Activated naive CD8-positive, alpha-beta T cell (primary cell): ENCODE data around the gene ADIPOR2.

Experiments
- H3K27ac Mint-ChIP-seq: one replicate; pipeline ENCODE4 v1.8.0; 2021; ENCODE audit warnings: mixed read lengths
- H3K27me3 Mint-ChIP-seq: one replicate; pipeline ENCODE4 v1.8.0; 2021; ENCODE audit warnings: mixed read lengths
- H3K36me3 Mint-ChIP-seq: one replicate; pipeline ENCODE4 v1.8.0; 2021; ENCODE audit warnings: mixed read lengths
- H3K4me1 Mint-ChIP-seq: one replicate; pipeline ENCODE4 v1.8.0; 2021; ENCODE audit warnings: low read depth, mixed read lengths
- H3K4me3 Mint-ChIP-seq: one replicate; pipeline ENCODE4 v1.8.0; 2021; ENCODE audit warnings: mild to moderate bottlenecking, mixed read lengths
- H3K9me3 Mint-ChIP-seq: one replicate; pipeline ENCODE4 v1.8.0; 2021; ENCODE audit warnings: low read depth, mixed read lengths

Gene ADIPOR2

GRCh38 chr12:1782215-1782614, 91.3 kb downstream of the ADIPOR2 start:
- no peaks in the 10 kb centered on the region for H3K9me3 Mint-ChIP-seq
- no peak overlapping the region for H3K4me3 Mint-ChIP-seq
- H3K27ac Mint-ChIP-seq = no peak overlapping the region
- H3K36me3 Mint-ChIP-seq = peaks cover 4% of the 10 kb centered on the region
- peaks cover 2% of the 10 kb centered on the region for H3K4me1 Mint-ChIP-seq
- H3K27me3 Mint-ChIP-seq = no peaks in the 10 kb centered on the region

- Mint-ChIP-seq H3K4me1 (peaks cover 13% of the 10 kb centered on the region), H3K27me3 (no peaks in the 10 kb centered on the region), H3K9me3 (no peaks in the 10 kb centered on the region), H3K4me3 (no peak overlapping the region), H3K36me3 (no peaks in the 10 kb centered on the region), H3K27ac (no peak overlapping the region)
Observed at GRCh38 chr12:1787714-1788113, 96.8 kb downstream of the ADIPOR2 start.

- no peak overlapping the region for H3K27ac Mint-ChIP-seq
- no peaks in the 10 kb centered on the region for H3K36me3 Mint-ChIP-seq
- H3K27me3 Mint-ChIP-seq = no peaks in the 10 kb centered on the region
- H3K9me3 Mint-ChIP-seq = no peaks in the 10 kb centered on the region
- peaks cover 13% of the 10 kb centered on the region for H3K4me1 Mint-ChIP-seq
- no peak overlapping the region for H3K4me3 Mint-ChIP-seq
Observed at GRCh38 chr12:1790444-1790843, 99.6 kb downstream of the ADIPOR2 start.

GRCh38 chr12:1791104-1791841, 100.4 kb downstream of the ADIPOR2 start:
- peak overlapping the region; percentile 35 for H3K4me3 Mint-ChIP-seq
- H3K27me3 Mint-ChIP-seq = no peaks in the 10 kb centered on the region
- H3K36me3 Mint-ChIP-seq = no peaks in the 10 kb centered on the region
- no peaks in the 10 kb centered on the region for H3K9me3 Mint-ChIP-seq
- peak overlapping the region; percentile 76 for H3K27ac Mint-ChIP-seq
- H3K4me1 Mint-ChIP-seq = peaks cover 18% of the 10 kb centered on the region

GRCh38 chr12:1792406-1792805, 101.5 kb downstream of the ADIPOR2 start:
- Mint-ChIP-seq H3K36me3 (no peaks in the 10 kb centered on the region), H3K4me3 (no peak overlapping the region), H3K27ac (peak overlapping the region; percentile 76), H3K4me1 (peaks cover 18% of the 10 kb centered on the region), H3K27me3 (no peaks in the 10 kb centered on the region), H3K9me3 (no peaks in the 10 kb centered on the region)

- Mint-ChIP-seq H3K27ac (no peak overlapping the region), H3K36me3 (no peaks in the 10 kb centered on the region), H3K27me3 (no peaks in the 10 kb centered on the region), H3K9me3 (no peaks in the 10 kb centered on the region), H3K4me3 (no peak overlapping the region), H3K4me1 (peaks cover 18% of the 10 kb centered on the region)
Observed at GRCh38 chr12:1793426-1794210, 102.7 kb downstream of the ADIPOR2 start.

- Mint-ChIP-seq H3K4me3 (no peak overlapping the region), H3K36me3 (no peaks in the 10 kb centered on the region), H3K27ac (no peak overlapping the region), H3K27me3 (no peaks in the 10 kb centered on the region), H3K9me3 (no peaks in the 10 kb centered on the region), H3K4me1 (peaks cover 20% of the 10 kb centered on the region)
Observed at GRCh38 chr12:1794440-1795090, 103.7 kb downstream of the ADIPOR2 start.

- Mint-ChIP-seq H3K27ac (no peak overlapping the region), H3K4me1 (peaks cover 20% of the 10 kb centered on the region)
Observed at GRCh38 chr12:1795221-1795784, 104.4 kb downstream of the ADIPOR2 start.

GRCh38 chr12:1795785-1796514, 105.1 kb downstream of the ADIPOR2 start:
- Mint-ChIP-seq H3K9me3 (no peaks in the 10 kb centered on the region), H3K27ac (peak overlapping the region; percentile 90), H3K36me3 (no peaks in the 10 kb centered on the region), H3K27me3 (no peaks in the 10 kb centered on the region), H3K4me1 (peaks cover 17% of the 10 kb centered on the region), H3K4me3 (peak overlapping the region; percentile 90)

More at GRCh38 chr12:1795221-1795784, 104.4 kb downstream of the ADIPOR2 start:
- Mint-ChIP-seq H3K4me3 (no peak overlapping the region), H3K27me3 (no peaks in the 10 kb centered on the region), H3K9me3 (no peaks in the 10 kb centered on the region), H3K36me3 (no peaks in the 10 kb centered on the region)

GRCh38 chr12:1796515-1797010, 105.7 kb downstream of the ADIPOR2 start:
- no peaks in the 10 kb centered on the region for H3K9me3 Mint-ChIP-seq
- H3K27ac Mint-ChIP-seq = peak overlapping the region; percentile 90
- H3K27me3 Mint-ChIP-seq = no peaks in the 10 kb centered on the region
- no peaks in the 10 kb centered on the region for H3K36me3 Mint-ChIP-seq
- H3K4me1 Mint-ChIP-seq = peaks cover 11% of the 10 kb centered on the region
- peak overlapping the region; percentile 90 for H3K4me3 Mint-ChIP-seq

GRCh38 chr12:1797011-1797901, 106.4 kb downstream of the ADIPOR2 start:
- H3K4me1 Mint-ChIP-seq = peaks cover 6% of the 10 kb centered on the region
- no peaks in the 10 kb centered on the region for H3K36me3 Mint-ChIP-seq
- peak overlapping the region; percentile 72 for H3K4me3 Mint-ChIP-seq
- H3K27ac Mint-ChIP-seq = peak overlapping the region; percentile 75
- no peaks in the 10 kb centered on the region for H3K27me3 Mint-ChIP-seq
- no peaks in the 10 kb centered on the region for H3K9me3 Mint-ChIP-seq

GRCh38 chr12:1797991-1798640, 107.2 kb downstream of the ADIPOR2 start:
- Mint-ChIP-seq H3K4me1 (peaks cover 6% of the 10 kb centered on the region), H3K9me3 (no peaks in the 10 kb centered on the region), H3K27ac (no peak overlapping the region), H3K36me3 (no peaks in the 10 kb centered on the region), H3K27me3 (no peaks in the 10 kb centered on the region), H3K4me3 (no peak overlapping the region)

GRCh38 chr12:1798641-1799020, 107.8 kb downstream of the ADIPOR2 start:
- no peaks in the 10 kb centered on the region for H3K9me3 Mint-ChIP-seq
- no peaks in the 10 kb centered on the region for H3K36me3 Mint-ChIP-seq
- H3K4me3 Mint-ChIP-seq = no peak overlapping the region
- no peaks in the 10 kb centered on the region for H3K27me3 Mint-ChIP-seq
- peak overlapping the region; percentile 80 for H3K27ac Mint-ChIP-seq
- peaks cover 6% of the 10 kb centered on the region for H3K4me1 Mint-ChIP-seq
